ENCODE measurements around the gene RHBDD1.

DNA sequence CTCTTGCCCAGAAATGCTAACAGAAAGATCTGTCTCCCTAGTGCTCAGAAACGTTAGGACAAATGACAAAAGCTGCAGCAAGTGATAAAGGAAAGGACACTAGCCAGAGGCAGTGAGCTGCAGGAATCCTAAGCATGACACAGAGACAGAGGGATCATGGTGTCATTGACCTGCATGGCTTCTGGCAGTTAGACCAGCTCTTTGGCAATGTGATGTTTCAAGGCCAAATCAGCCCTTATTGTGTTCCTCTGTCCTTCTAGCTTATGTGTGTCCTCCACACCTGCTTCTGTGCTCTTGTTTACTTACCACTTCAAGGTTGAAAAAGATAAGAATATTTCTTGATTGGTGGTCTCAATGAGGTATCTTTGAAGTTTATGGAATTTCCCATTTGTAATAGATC lies 120.8 kb downstream of the RHBDD1 start:
- TF ChIP-seq POLR2A (IDR thresholded peaks at IDR 0.05; ENCODE audit: low read depth, low read length) (no peak), POLR2AphosphoS5 (IDR thresholded peaks at IDR 0.05; ENCODE audit: low read depth, low read length) (no peak), TAF1 (IDR thresholded peaks at IDR 0.05; ENCODE audit: borderline replicate concordance, low read depth, low read length) (no peak)
